DOHH2 (cell line): ENCODE measurements around the gene PACS2.

ENCODE experiments used
- CTCF ChIP-seq: fragments of 200-600 bp; sonication (generic); IDR thresholded peaks from one replicate; pipeline ENCODE4 v1.5.1; 2014; ENCODE audit warnings: antibody characterized with exemption, mild to moderate bottlenecking, low read depth, low read length; ENCODE audit not compliant: poor library complexity, severe bottlenecking
- EZH2phosphoT487 ChIP-seq: fragments of 200-600 bp; sonication (generic); IDR thresholded peaks from 2 replicates; pipeline ENCODE4 v1.6.1; 2017; ENCODE audit warnings: borderline replicate concordance, mild to moderate bottlenecking, antibody characterized with exemption, low read length, moderate library complexity, mixed read lengths

GRCh38 chr14:105442125-105442524 lies 127.6 kb downstream of the PACS2 start:
- TF ChIP-seq CTCF (no peak), EZH2phosphoT487 (no peak)
